Measurements from ENCODE around the gene CATSPER3.

Gene CATSPER3

GRCh38 chr5:134967607-134968006 lies at the start of gene CATSPER3:
TSS of gene CATSPER3 (plus strand) at chr5:134967907. CDS start at chr5:134967992, 85 bp downstream.
- DNase-seq (ENCODE audit: low spot score) = no peak

- no peak for DNase-seq (ENCODE audit: low spot score)
These were observed 48.8 kb upstream of the CATSPER3 start for GRCh38 chr5:134918861-134919260.

- DNase-seq (ENCODE audit: low spot score) = no peak
These were observed 46.7 kb upstream of the CATSPER3 start for GRCh38 chr5:134920848-134921575.

DNA sequence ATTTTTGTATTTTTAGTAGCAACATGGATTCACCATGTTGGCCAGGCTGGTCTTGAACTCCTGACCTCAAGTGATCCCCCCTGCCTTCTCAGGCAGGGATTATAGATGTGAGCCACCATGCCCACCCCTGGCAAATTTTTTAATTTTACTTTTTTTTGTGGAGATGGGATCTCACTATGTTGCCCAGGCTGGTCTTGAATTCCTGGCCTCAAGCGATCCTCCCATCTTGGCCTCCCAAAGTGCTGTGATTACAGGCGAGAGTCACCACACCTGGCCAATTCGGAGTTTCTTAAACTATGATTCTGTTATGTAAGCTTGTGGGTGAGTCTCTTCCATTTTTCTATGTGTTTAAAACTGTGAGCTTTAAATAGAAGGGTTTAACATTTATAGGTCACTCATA lies 35.2 kb upstream of the CATSPER3 start:
- DNase-seq (ENCODE audit: low spot score) = no peak

DNA sequence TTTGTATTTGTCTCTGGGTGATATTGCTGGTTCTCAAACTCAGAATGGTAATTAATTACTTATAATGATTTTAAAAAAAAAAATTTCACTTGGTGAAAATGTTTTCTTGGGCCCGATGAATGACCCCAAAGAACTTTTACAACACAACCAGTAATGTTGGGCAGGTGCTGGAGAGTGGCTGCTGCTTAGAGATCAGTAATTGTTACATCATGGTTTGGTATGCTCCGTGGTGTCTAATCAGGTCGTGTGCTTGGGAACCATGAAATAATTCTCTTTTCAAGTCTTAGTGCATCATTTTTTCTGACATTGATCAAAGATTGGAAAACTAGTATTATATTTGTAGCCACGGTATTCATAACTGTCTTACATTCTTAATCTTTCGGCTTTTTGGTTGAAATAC lies 33.5 kb upstream of the CATSPER3 start:
- no peak for DNase-seq (ENCODE audit: low spot score)

- DNase-seq (ENCODE audit: low spot score) = no peak
These were observed 31.8 kb upstream of the CATSPER3 start for GRCh38 chr5:134935711-134936602.

DNA sequence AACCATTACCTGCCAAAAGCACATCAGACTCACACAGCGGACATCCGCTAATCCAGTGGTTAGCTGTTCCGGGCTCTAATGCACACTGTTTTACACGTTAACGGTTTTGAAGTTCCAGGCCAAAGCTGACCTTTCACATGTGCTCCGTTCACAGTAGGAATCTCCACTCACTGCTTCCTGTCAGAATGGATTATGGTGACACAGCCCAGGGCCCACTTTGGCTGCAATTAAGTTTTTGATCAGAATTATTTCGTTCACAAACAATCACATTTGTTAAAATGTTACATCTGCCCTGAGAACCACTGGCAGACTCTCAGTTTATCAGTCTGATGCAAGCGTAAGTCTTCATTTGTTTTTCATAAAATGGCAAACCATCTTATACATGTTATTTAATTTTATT lies 30.2 kb upstream of the CATSPER3 start:
- DNase-seq (ENCODE audit: low spot score) = no peak

GRCh38 chr5:134938030-134938429 lies 29.7 kb upstream of the CATSPER3 start:
- DNase-seq (ENCODE audit: low spot score) = no peak

- no peak for DNase-seq (ENCODE audit: low spot score)
These were observed 28.2 kb upstream of the CATSPER3 start for GRCh38 chr5:134939500-134939899.

DNA sequence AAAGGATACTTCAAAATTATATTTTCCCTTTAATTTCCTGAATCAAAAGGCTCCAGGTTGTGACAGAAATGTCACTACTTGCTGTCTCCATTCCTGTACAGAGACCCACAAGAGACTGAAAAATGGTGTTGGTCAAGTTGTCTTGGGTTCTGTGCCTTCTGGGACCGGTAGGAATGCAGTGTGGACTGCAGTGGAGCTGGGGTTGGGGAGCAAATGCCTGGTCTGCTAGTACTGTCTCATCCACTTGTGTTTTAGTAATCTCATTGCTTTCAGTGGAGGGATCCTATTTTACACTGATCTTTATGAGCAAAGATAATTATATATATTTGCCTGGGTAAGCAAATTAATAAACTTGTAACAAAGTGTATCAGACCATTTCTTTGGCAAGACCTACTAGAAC lies 24.2 kb upstream of the CATSPER3 start:
- no peak for DNase-seq (ENCODE audit: low spot score)

GRCh38 chr5:134944630-134945029 lies 23.1 kb upstream of the CATSPER3 start:
- no peak for DNase-seq (ENCODE audit: low spot score)

DNA sequence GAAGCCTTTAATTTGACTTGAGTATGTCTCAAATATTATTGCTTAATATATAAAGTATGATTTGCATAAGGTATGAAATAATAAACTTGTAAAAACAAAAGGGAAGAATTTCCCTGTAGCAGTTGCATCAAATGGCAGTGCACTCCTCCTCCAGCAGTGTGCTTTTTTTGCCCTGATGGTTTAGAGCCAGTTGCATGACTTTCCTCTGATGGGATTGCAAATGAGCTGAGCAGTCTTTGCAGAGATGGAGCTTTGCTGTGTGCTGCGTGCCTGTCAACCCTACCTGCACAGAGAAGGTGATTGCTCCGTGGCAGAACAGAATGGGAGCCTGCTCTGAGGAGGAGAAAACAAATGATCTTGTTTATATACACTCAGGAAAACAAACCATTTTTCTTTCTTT lies 22.7 kb upstream of the CATSPER3 start:
- DNase-seq (ENCODE audit: low spot score) = no peak

GRCh38 chr5:134948911-134949310 lies 18.8 kb upstream of the CATSPER3 start:
- no peak for DNase-seq (ENCODE audit: low spot score)

GRCh38 chr5:134949316-134949715 lies 18.4 kb upstream of the CATSPER3 start:
- no peak for DNase-seq (ENCODE audit: low spot score)

DNA sequence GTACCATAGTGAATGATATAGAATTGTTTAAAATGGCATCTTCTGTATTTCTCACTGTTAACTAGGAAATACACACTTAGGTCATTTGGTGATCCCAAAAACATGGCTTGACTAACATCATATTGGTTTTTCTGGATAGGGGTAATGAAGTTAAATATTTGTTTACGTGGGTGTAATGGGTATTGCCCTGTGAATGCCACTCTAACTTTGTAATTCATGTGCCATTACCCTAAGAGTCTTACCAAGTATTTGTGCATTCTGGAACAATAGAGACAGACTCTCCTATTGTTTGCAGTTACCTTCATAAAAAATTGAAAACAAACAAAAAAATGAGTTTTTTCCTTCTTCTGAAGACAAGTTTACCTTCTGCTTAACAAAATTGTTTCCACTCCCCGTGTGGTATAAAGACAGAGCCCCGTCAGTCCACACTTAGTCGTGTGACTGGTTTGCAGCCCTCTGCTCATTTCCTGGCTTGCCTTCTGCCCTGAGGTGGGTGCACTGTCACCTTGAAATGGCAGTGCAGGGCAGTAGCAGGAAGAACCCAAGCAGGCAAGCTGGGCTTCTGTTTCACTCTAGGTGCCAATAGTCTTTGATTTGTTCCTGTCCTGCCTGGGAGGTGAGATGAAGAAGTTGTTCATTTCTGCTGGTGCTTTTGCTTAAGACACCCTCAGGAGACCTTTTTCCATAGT lies 9.6 kb upstream of the CATSPER3 start:
- DNase-seq (ENCODE audit: low spot score) = no peak

GRCh38 chr5:134958755-134959154 lies 9.0 kb upstream of the CATSPER3 start:
- no peak for DNase-seq (ENCODE audit: low spot score)

- no peak for DNase-seq (ENCODE audit: low spot score)
These were observed 4.6 kb upstream of the CATSPER3 start for GRCh38 chr5:134963098-134963497.

GRCh38 chr5:134964359-134965270 lies 3.1 kb upstream of the CATSPER3 start:
- no peak for DNase-seq (ENCODE audit: low spot score)

- DNase-seq (ENCODE audit: low spot score) = no peak
These were observed 2.4 kb upstream of the CATSPER3 start for GRCh38 chr5:134965271-134965825.

DNA sequence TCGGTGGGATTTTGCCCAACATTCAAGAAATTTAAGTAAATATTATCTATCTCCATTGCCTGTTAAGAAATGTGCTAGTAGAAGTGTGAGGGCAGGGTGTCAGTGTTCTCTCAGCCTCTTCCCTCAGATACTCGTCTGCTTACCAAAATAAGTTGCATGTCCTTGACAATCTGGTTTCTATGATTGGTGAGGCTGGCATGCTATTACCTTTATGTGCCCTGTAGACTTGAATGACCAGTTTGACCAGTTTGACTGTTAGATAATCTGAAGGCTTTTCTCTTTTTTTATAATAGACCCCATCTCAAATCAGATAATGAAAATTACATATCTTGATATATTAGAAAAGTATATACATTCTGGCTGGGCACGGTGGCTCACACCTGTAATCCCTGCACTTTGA lies 348 bp downstream of the CATSPER3 start:
- no peak for DNase-seq (ENCODE audit: low spot score)

DNA sequence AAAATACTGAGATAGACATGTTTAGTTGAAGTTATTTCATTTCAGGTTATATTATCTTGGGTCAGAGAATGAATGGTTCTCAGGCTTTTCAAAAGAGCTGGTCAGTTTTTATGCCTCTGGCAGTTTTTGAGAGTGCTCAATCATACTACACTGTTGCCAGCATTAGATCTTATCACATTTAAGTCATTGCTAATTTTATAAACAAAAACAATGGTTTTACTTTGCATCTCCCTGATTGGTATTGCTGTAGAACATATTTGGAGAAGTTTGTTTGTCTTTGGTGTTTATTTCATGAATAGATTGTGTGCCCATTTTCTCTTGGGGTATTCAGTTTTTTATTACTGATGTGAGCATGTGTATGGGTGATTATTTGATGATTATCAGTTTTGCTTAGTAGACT lies 1.5 kb downstream of the CATSPER3 start:
- DNase-seq (ENCODE audit: low spot score) = no peak
